ENCODE results near the gene MYH7.

- TF ChIP-seq CTCF (conservative IDR thresholded peaks at IDR 0.05; ENCODE audit: low read depth, low read length) = no peak
- no peak for TF ChIP-seq EZH2 (IDR thresholded peaks at IDR 0.05; ENCODE audit: borderline replicate concordance, low read depth, low read length, poor library complexity, severe bottlenecking)
Measured at GRCh38 chr14:23437133-23438100, 2.0 kb upstream of the MYH7 start.
